HCT116 (cell line): ENCODE measurements around the gene MIA2.
"Not testable (repeated sequence)": the region's sequence is repeated elsewhere in the genome, so short reads cannot be mapped to it uniquely, and the experiment has no call there.

Source experiments
- EZH2 ChIP-seq: fragments of 200-600 bp; sonication (generic); IDR thresholded peaks from 2 replicates; pipeline ENCODE4 v1.6.1; 2017; ENCODE audit warnings: antibody characterized with exemption, mixed run types
- EZH2phosphoT487 ChIP-seq: fragments of 200-600 bp; IDR thresholded peaks from 2 replicates; pipeline ENCODE4 v1.6.1; 2018; ENCODE audit warnings: antibody characterized with exemption, borderline replicate concordance
- JUND ChIP-seq: IDR thresholded peaks from 2 replicates; pipeline ENCODE4 v1.6.1; 2012
- POLR2A ChIP-seq: IDR thresholded peaks from 2 replicates; pipeline ENCODE4 v1.7.0; 2011; ENCODE audit warnings: borderline replicate concordance; ENCODE audit not compliant: insufficient read depth, insufficient read length; ENCODE audit errors: extremely low read depth
- POLR2AphosphoS5 ChIP-seq: IDR thresholded peaks from 2 replicates; pipeline ENCODE4 v1.6.1; 2011; ENCODE audit warnings: mild to moderate bottlenecking, low read depth, low read length, moderate library complexity
- RAD21 ChIP-seq: IDR thresholded peaks from 2 replicates; pipeline ENCODE4 v1.6.1; 2012; ENCODE audit warnings: low read depth, mild to moderate bottlenecking
- SIN3A ChIP-seq: IDR thresholded peaks from 2 replicates; pipeline ENCODE4 v1.6.1; 2012; ENCODE audit warnings: low read depth
- SP1 ChIP-seq: IDR thresholded peaks from 2 replicates; pipeline ENCODE4 v1.6.1; 2012; ENCODE audit warnings: low read depth
- SRF ChIP-seq: IDR thresholded peaks from 2 replicates; pipeline ENCODE4 v1.6.1; 2012; ENCODE audit warnings: low read depth
- TF ChIP-seq, protein P1 (sequence below), 3 experiments: fragments of 200-600 bp in 1 of 3; sonication (generic) in 1 of 3; IDR thresholded peaks in 2 of 3; conservative IDR thresholded peaks in 1 of 3; 2 replicates each; pipeline ENCODE4 v1.5.1; 2012 to 2017; ENCODE audit warnings: low read depth in 2 of 3, low read length in 2 of 3, antibody characterized with exemption in 1 of 3, borderline replicate concordance in 1 of 3, control low read depth in 1 of 3, mild to moderate bottlenecking in 1 of 3, mixed read lengths in 1 of 3, mixed run types in 1 of 3, moderate library complexity in 1 of 3; ENCODE audit not compliant: insufficient read depth in 1 of 3
- TF ChIP-seq, protein P2 (sequence below): IDR thresholded peaks from 2 replicates; pipeline ENCODE4 v1.6.1; 2012
- TF ChIP-seq, protein P3 (sequence below): IDR thresholded peaks from 2 replicates; pipeline ENCODE4 v1.6.1; 2012
- TF ChIP-seq, protein P4 (sequence below): IDR thresholded peaks from 2 replicates; pipeline ENCODE4 v1.6.1; 2012; ENCODE audit warnings: low read depth

DNA sequence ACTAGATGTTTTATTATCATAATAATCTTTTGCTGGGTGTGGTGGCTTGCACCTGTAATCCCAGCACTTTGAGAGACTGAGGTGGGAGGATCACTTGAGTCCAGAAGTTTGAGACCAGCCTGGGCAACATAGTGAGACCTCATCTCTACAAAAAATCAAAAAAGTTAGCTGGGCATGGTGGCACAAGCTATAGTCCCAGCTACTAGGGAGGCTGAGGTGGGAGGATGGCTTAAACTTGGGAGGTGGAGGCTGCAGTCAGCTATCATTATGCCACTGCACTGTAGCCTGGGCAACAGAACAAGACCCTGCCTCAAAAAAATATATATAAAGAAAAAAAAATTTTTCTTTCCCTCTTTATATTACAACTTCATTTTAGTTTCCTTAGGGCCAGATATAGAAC, 1.8 kb downstream of the MIA2 start:
- TF ChIP-seq, protein P1, sequence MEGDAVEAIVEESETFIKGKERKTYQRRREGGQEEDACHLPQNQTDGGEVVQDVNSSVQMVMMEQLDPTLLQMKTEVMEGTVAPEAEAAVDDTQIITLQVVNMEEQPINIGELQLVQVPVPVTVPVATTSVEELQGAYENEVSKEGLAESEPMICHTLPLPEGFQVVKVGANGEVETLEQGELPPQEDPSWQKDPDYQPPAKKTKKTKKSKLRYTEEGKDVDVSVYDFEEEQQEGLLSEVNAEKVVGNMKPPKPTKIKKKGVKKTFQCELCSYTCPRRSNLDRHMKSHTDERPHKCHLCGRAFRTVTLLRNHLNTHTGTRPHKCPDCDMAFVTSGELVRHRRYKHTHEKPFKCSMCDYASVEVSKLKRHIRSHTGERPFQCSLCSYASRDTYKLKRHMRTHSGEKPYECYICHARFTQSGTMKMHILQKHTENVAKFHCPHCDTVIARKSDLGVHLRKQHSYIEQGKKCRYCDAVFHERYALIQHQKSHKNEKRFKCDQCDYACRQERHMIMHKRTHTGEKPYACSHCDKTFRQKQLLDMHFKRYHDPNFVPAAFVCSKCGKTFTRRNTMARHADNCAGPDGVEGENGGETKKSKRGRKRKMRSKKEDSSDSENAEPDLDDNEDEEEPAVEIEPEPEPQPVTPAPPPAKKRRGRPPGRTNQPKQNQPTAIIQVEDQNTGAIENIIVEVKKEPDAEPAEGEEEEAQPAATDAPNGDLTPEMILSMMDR (IDR thresholded peaks at IDR 0.05 in 2 of 3, conservative IDR thresholded peaks at IDR 0.05 in 1 of 3; ENCODE audit: borderline replicate concordance in 1 of 3, insufficient read depth in 1 of 3, low read depth in 2 of 3, low read length in 2 of 3): not testable (repeated sequence)
- not testable (repeated sequence) for TF ChIP-seq POLR2AphosphoS5, SRF, SIN3A, POLR2A, EZH2, SP1, JUND, EZH2phosphoT487, RAD21
- TF ChIP-seq, protein P2, sequence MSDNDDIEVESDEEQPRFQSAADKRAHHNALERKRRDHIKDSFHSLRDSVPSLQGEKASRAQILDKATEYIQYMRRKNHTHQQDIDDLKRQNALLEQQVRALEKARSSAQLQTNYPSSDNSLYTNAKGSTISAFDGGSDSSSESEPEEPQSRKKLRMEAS: not testable (repeated sequence)
- TF ChIP-seq, protein P3, sequence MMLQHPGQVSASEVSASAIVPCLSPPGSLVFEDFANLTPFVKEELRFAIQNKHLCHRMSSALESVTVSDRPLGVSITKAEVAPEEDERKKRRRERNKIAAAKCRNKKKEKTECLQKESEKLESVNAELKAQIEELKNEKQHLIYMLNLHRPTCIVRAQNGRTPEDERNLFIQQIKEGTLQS: not testable (repeated sequence)
- TF ChIP-seq, protein P4, sequence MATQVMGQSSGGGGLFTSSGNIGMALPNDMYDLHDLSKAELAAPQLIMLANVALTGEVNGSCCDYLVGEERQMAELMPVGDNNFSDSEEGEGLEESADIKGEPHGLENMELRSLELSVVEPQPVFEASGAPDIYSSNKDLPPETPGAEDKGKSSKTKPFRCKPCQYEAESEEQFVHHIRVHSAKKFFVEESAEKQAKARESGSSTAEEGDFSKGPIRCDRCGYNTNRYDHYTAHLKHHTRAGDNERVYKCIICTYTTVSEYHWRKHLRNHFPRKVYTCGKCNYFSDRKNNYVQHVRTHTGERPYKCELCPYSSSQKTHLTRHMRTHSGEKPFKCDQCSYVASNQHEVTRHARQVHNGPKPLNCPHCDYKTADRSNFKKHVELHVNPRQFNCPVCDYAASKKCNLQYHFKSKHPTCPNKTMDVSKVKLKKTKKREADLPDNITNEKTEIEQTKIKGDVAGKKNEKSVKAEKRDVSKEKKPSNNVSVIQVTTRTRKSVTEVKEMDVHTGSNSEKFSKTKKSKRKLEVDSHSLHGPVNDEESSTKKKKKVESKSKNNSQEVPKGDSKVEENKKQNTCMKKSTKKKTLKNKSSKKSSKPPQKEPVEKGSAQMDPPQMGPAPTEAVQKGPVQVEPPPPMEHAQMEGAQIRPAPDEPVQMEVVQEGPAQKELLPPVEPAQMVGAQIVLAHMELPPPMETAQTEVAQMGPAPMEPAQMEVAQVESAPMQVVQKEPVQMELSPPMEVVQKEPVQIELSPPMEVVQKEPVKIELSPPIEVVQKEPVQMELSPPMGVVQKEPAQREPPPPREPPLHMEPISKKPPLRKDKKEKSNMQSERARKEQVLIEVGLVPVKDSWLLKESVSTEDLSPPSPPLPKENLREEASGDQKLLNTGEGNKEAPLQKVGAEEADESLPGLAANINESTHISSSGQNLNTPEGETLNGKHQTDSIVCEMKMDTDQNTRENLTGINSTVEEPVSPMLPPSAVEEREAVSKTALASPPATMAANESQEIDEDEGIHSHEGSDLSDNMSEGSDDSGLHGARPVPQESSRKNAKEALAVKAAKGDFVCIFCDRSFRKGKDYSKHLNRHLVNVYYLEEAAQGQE: not testable (repeated sequence)
